Mesenteric fat pad (tissue), 1 donor: ENCODE results near the gene CCL22. TPM values are rescaled to one million over a fixed set of nuclear protein-coding genes. Genes with fewer than 3 reads are reported as not detected.

Experiments
- total RNA-seq: library from RNA; stranded (reverse); fragmentation: NEBNext Ultra II Directional; extraction: Animal tissue kit (Norgen Biotek cat#: 25700); gene quantifications from one replicate; pipeline ENCODE4 v1.2.1, GENCODE V29; 2021
- donor health status: DM: yes; HTN: yes; CAD: no.

CCL22 gene
- total RNA-seq, 1 donor from 2014 or later = not detected

Other genes starting within 250 kb of the CCL22 start
- gene PSME3IP1, start 172.7 kb upstream of the CCL22 start, total RNA-seq = 61.1 TPM
- 26.0 TPM for gene RSPRY1, start 172.5 kb upstream of the CCL22 start, total RNA-seq
- 52.0 TPM for gene ARL2BP, start 113.5 kb upstream of the CCL22 start, total RNA-seq
- gene PLLP, start 74.1 kb upstream of the CCL22 start, total RNA-seq = 1.8 TPM
- 14.6 TPM for gene CX3CL1, start 13.7 kb downstream of the CCL22 start, total RNA-seq
- not detected for gene CCL17, start 46.0 kb downstream of the CCL22 start, total RNA-seq
- 53.6 TPM for gene CIAPIN1, start 88.6 kb downstream of the CCL22 start, total RNA-seq
- 39.2 TPM for gene COQ9, start 88.7 kb downstream of the CCL22 start, total RNA-seq
- gene POLR2C, start 103.9 kb downstream of the CCL22 start, total RNA-seq = 42.9 TPM
- gene DOK4, start 127.7 kb downstream of the CCL22 start, total RNA-seq = 7.3 TPM
- gene CCDC102A, start 177.8 kb downstream of the CCL22 start, total RNA-seq = 5.0 TPM
- gene ADGRG5, start 183.9 kb downstream of the CCL22 start, total RNA-seq = 0.10 TPM